ENCODE measurements around the gene PACSIN2.

GRCh38 chr22:42960531-42961399, 54.2 kb downstream of the PACSIN2 start:
- TF ChIP-seq POLR2AphosphoS5 (IDR thresholded peaks at IDR 0.05) (no peak), EP300 (IDR thresholded peaks at IDR 0.05) (no peak), POLR2A (IDR thresholded peaks at IDR 0.05) (no peak)
- TF ChIP-seq, protein P1, sequence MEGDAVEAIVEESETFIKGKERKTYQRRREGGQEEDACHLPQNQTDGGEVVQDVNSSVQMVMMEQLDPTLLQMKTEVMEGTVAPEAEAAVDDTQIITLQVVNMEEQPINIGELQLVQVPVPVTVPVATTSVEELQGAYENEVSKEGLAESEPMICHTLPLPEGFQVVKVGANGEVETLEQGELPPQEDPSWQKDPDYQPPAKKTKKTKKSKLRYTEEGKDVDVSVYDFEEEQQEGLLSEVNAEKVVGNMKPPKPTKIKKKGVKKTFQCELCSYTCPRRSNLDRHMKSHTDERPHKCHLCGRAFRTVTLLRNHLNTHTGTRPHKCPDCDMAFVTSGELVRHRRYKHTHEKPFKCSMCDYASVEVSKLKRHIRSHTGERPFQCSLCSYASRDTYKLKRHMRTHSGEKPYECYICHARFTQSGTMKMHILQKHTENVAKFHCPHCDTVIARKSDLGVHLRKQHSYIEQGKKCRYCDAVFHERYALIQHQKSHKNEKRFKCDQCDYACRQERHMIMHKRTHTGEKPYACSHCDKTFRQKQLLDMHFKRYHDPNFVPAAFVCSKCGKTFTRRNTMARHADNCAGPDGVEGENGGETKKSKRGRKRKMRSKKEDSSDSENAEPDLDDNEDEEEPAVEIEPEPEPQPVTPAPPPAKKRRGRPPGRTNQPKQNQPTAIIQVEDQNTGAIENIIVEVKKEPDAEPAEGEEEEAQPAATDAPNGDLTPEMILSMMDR (IDR thresholded peaks at IDR 0.05): no peak
